Esophagus squamous epithelium (tissue), 5 donors: ENCODE results near the gene BMPER. TPM values are rescaled to one million over a fixed set of nuclear protein-coding genes. Genes with fewer than 3 reads are reported as not detected.

Experiments
- DNase-seq: peaks from one replicate; lab custom pipeline; 2025; lab: John Stamatoyannopoulos, UW
- H3K27ac ChIP-seq, 4 donors: fragments of 200-600 bp; sonication (generic); one replicate each; pipeline ENCODE4 v1.5.1; 2016 to 2019; ENCODE audit warnings: mild to moderate bottlenecking in 1 of 4
- H3K27me3 ChIP-seq, 4 donors: fragments of 200-600 bp; sonication (generic); 1 replicate in 3 of 4; 2 replicates in 1 of 4; pipeline versions ENCODE4 v1.5.1 to v1.6.0; 2017 to 2021; ENCODE audit warnings: antibody characterized with exemption in 1 of 4
- H3K36me3 ChIP-seq, 3 donors: fragments of 200-600 bp; sonication (generic); one replicate each; pipeline ENCODE4 v1.5.1; 2016 to 2019
- H3K4me1 ChIP-seq, 3 donors: fragments of 200-600 bp; sonication (generic); one replicate each; pipeline ENCODE4 v1.5.1; 2017 to 2019
- H3K4me3 ChIP-seq, 4 donors: fragments of 200-600 bp; sonication (generic); 1 replicate in 3 of 4; 2 replicates in 1 of 4; pipeline ENCODE4 v1.5.1; 2016 to 2019; ENCODE audit warnings: mild to moderate bottlenecking in 2 of 4, moderate library complexity in 1 of 4
- H3K9me3 ChIP-seq, 3 donors: fragments of 200-600 bp; sonication (generic); one replicate each; pipeline ENCODE4 v1.5.1; 2016 to 2019
- CTCF ChIP-seq, 6 experiments: fragments of 450-650 bp in 4 of 6; fragments of 200-600 bp in 2 of 6; sonication (generic) in 2 of 6; IDR thresholded peaks; one replicate each; pipeline ENCODE4 v1.5.1; 2016 to 2019; ENCODE audit warnings: antibody characterized with exemption in 6 of 6, mild to moderate bottlenecking in 4 of 6, moderate library complexity in 4 of 6
- POLR2A ChIP-seq, 4 donors: fragments of 450-650 bp; IDR thresholded peaks; one replicate each; pipeline ENCODE4 v1.6.1; 2017; ENCODE audit warnings: antibody characterized with exemption in 4 of 4, mild to moderate bottlenecking in 4 of 4, moderate library complexity in 3 of 4
- WGBS, 2 donors: methylation state at CpG; one replicate each; pipeline ENCODE4 v1.1.5; 2018; 5-methylcytosine and 5-hydroxymethylcytosine counted together
- intact Hi-C: fragments of 100-400 bp; cut with DNase I; formaldehyde crosslinking; loops from one replicate; pipeline ENCODE4 v1.15.0; 2022
- total RNA-seq, 4 donors: library from RNA; depleted of rRNA; stranded (reverse); fragments of >200 nt; gene quantifications; one replicate each; pipeline ENCODE4 v1.1.0, GENCODE V29; 2016
- donor health status: DM: yes; HTN: yes; CAD: no.

Gene BMPER
- total RNA-seq, 4 donors from 2014 or later: 0.11 to 0.76 (median 0.34) TPM

- H3K27ac ChIP-seq: no peak overlapping the region
- H3K27me3 ChIP-seq: no peaks in the 10 kb centered on the region
- H3K36me3 ChIP-seq: no peaks in the 10 kb centered on the region
- peaks cover 0 to 3% (median 0%) of the 10 kb centered on the region in 3 donors for H3K4me1 ChIP-seq
- H3K9me3 ChIP-seq: no peaks in the 10 kb centered on the region
- intact Hi-C loops: no loop called here
- H3K4me3 ChIP-seq: no peak overlapping the region
- no peak for DNase-seq
- no peak for TF ChIP-seq POLR2A (IDR thresholded peaks at IDR 0.05)
- no peak for TF ChIP-seq CTCF (IDR thresholded peaks at IDR 0.05)
- WGBS, 2 donors: 51 to 81% methylated on average over 3 of the region's 3 CpGs
These were observed 35.2 kb upstream of the BMPER start for GRCh38 chr7:33870120-33870519.

- WGBS, 2 donors: 64 to 67% methylated on average over 4 of the region's 4 CpGs
- no peaks in the 10 kb centered on the region for H3K27me3 ChIP-seq
- H3K36me3 ChIP-seq: no peaks in the 10 kb centered on the region
These were observed 32.5 kb upstream of the BMPER start for GRCh38 chr7:33872870-33873269.

GRCh38 chr7:33873518-33873917 lies 31.8 kb upstream of the BMPER start:
- intact Hi-C loops: no loop called here
- WGBS, 2 donors: 92 to 100% methylated on average over 1 of the region's 1 CpG
- H3K27me3 ChIP-seq: no peaks in the 10 kb centered on the region
- H3K4me3 ChIP-seq: no peak overlapping the region
- H3K4me1 ChIP-seq: peaks cover 0 to 5% (median 3%) of the 10 kb centered on the region in 3 donors
- no peak overlapping the region for H3K27ac ChIP-seq
- no peaks in the 10 kb centered on the region for H3K36me3 ChIP-seq
- H3K9me3 ChIP-seq: no peaks in the 10 kb centered on the region
- TF ChIP-seq POLR2A (IDR thresholded peaks at IDR 0.05): no peak
- TF ChIP-seq CTCF (IDR thresholded peaks at IDR 0.05): no peak
- DNase-seq: no peak

More at GRCh38 chr7:33872870-33873269, 32.5 kb upstream of the BMPER start:
- Histone ChIP-seq H3K9me3 (no peaks in the 10 kb centered on the region), H3K4me3 (no peak overlapping the region), H3K4me1 (peaks cover 0 to 5% (median 3%) of the 10 kb centered on the region in 3 donors), H3K27ac (no peak overlapping the region)
- no peak for DNase-seq
- intact Hi-C loops: no loop called here
- TF ChIP-seq POLR2A (IDR thresholded peaks at IDR 0.05) (no peak), CTCF (IDR thresholded peaks at IDR 0.05) (no peak)

- Histone ChIP-seq H3K36me3 (no peaks in the 10 kb centered on the region), H3K27ac (no peak overlapping the region), H3K27me3 (no peaks in the 10 kb centered on the region), H3K4me3 (no peak overlapping the region), H3K9me3 (no peaks in the 10 kb centered on the region), H3K4me1 (peaks cover 0 to 5% (median 3%) of the 10 kb centered on the region in 3 donors)
- WGBS, 2 donors: 62 to 65% methylated on average over 4 of the region's 4 CpGs
- DNase-seq: no peak
- TF ChIP-seq CTCF (IDR thresholded peaks at IDR 0.05): no peak
- no peak for TF ChIP-seq POLR2A (IDR thresholded peaks at IDR 0.05)
- intact Hi-C loops: no loop called here
These were observed 31.2 kb upstream of the BMPER start for GRCh38 chr7:33873981-33874750.

- WGBS, 2 donors: 21 to 56% methylated on average over 5 of the region's 5 CpGs
- peaks cover 0 to 5% (median 3%) of the 10 kb centered on the region in 3 donors for H3K4me1 ChIP-seq
- H3K4me3 ChIP-seq: no peak overlapping the region
- peak overlapping the region in 1 of 4 donors; percentile 16 for H3K27ac ChIP-seq
- no peak for DNase-seq
- no peaks in the 10 kb centered on the region for H3K9me3 ChIP-seq
- intact Hi-C loops: no loop called here
- TF ChIP-seq POLR2A (IDR thresholded peaks at IDR 0.05): no peak
- no peak for TF ChIP-seq CTCF (IDR thresholded peaks at IDR 0.05)
- H3K27me3 ChIP-seq: no peaks in the 10 kb centered on the region
- no peaks in the 10 kb centered on the region for H3K36me3 ChIP-seq
These were observed 30.4 kb upstream of the BMPER start for GRCh38 chr7:33874943-33875342.
